GM21825 (cell line): ENCODE results near the gene RAD52.
A peak's percentile ranks its signal among the peaks of the same experiment; 100 is the strongest.
"Not testable (repeated sequence)": the region's sequence is repeated elsewhere in the genome, so short reads cannot be mapped to it uniquely, and the experiment has no call there.

Experiments used
- ATAC-seq: cut with Tn5 transposase; IDR thresholded peaks from one replicate; pipeline ENCODE4 v1.9.1; 2021; ENCODE audit warnings: mild to moderate bottlenecking, moderate library complexity; ENCODE audit not compliant: unreplicated experiment

RAD52 gene

DNA sequence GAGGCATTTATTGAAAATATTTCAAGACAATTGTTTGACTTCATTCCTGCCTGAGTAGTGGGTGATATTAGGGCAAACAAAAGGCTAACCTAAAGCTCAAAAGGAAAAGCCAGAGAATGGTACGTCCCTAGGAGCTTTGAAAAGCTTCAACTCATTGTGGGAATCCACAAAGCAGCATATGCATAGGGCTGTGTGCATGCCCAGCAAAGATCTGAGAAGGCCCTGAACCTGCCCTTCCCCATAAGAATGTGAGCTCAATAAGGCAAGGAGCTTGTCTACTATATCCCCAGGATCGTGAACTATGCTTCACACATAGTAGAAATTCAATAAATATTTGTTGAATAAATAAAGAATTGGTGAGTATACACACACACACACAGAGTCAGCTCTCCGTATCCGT is 19.1 kb upstream of the RAD52 start:
- ATAC-seq, result no peak

DNA sequence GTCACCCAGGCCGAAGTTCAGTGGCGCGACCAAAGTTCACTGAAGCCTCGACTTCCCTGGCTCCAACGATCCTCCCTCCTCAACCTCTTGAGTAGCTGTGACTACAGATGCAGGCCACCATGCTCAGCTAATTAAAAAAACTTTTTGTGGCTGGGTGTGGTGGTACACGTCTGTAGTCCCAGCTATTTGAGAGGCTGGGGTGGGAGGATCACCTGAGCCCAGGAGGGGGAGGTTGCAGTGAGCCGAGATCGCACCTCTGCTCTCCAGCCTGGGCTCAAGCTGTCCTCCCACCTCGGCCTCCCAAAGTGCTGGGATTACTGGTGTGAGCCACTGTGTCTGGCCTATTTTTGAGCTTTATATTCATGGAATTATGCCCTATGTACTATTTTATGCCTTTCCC is 18.1 kb upstream of the RAD52 start:
- ATAC-seq, result no peak

DNA sequence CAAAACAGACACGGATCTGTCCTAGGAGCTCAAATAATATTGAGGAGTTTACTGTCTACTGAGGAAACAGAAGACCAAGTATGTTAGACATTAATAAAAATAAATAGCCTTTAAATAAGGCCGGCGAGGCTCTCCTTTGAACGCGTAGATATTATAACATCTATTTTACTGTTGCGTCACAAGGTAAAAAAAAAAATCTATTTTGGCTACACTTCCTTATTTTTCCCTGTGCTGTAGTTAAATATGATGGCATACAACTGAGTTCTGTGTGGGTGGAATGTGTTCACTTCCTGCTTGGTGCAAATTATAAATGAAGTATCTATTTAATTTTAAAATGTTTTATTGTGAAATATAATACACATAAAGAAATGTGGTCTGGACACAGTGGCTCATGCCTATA is 17.2 kb upstream of the RAD52 start:
- ATAC-seq, result no peak

DNA sequence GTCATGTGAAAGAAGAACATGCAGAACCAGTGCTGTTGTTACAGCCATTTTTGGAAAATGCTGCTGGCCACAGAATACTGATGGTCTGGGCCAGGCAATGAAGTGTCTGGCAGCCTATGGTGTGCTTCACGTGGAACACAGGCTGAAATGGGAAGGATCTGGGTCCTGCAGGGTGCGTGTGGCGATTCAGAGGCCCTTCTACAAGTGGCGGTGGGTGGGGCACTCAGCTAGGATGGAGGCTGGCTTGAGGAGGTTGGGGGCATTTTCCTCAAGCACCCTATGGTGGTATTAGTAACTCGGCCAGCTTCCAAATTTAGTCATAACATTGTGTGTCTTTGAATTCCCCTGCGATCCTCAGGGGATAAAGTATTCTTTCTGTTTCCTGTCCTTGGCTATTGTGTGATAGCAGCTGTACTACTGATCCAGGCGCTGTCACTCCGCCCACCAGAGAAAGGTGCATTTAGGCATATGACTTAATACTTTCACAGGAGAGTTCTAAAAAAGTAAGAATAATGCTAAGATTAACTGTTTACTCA is 9.2 kb upstream of the RAD52 start:
- ATAC-seq, result peak; percentile 83

DNA sequence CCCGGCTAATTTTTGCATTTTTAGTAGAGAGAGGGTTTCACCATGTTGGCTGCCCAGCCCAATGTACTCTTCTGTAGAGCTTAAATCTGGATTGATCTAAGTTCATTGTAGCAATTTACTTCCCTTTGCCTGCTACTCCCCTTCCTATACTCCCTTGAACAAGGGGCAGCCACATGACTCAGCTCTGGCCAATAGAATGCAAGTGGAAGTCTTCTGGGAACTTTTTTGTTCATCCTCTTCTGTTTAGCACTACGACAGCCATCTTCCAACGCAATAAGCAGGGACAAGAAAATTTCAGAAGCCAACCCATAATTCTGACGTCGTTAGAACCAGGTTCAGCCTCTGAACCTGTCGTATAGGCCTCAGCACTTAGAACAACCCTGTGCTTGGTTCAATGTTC is 6.4 kb upstream of the RAD52 start:
- ATAC-seq, result no peak

DNA sequence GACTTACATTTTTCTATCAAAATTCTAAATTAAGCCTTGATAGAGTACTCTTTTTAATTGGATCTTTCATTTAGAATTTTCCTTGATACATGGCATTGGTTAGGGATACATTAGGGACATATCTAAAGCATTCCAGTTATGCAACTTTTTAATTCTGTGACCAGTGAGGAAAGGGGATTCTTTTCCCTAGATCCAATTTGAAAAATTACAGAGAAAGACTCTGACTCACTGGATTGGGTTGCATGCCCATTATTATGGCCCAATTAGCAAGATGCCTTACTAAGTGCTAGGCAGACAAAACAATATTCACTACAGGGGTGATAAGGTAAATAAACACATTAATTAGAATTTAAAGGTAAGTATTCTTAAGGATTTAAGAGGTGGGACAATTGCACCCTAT is 5.2 kb upstream of the RAD52 start:
- no peak for ATAC-seq

DNA sequence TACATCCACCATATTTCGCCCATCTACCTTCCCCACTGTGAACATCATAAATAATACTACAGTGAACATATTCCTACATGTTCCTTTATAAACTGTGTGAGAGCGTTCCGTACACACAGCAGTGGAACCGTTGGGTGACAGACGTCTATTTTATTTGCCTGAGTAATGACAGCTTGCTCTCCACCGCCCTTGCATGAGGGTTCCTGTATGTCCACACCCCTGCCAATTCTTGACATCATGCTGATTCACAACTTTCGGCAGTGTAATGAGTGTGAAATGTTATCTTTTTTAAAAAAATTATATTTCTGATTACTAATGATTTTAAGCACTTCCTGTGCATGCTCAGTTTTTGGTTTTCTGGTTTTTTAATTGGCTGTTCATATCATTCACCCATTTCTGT is 4.3 kb upstream of the RAD52 start:
- ATAC-seq, result no peak

DNA sequence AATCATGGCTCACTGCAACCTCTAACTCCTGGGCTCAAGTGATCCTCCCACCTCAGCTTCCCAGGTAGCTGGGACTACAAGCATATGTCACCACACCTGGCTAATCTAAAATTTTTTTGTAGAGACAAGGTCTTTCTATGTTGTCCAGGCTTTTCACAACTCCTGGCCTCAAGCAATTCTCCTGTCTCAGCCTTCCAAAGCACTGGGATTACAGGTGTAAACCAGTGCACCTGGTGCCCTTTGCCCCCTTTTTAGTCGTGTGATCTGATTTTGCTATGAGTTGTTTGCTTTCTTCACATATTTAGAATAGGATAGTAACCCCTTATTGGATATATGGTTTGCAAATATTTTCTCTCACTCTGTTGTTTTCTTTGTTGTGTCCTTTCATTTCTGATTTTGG is 1.7 kb upstream of the RAD52 start:
- no peak for ATAC-seq

DNA sequence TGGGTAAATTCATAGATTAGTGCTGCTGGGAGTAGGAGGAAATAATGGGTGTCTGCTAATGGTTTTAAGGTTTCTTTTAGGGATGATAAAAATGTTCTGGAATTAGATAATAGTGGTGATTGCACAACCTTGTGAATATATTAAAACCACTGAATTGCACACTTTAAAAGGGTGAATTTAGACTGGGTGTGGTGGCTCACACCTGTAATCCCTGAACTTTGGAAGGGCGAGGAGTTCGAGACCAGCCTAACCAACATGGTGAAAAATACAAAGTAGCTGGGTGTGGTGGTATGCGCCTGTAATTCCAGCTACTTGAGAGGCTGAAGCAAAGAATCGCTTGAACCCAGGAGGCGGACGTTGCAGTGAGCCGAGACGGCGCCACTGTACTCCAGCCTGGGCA is 1.3 kb downstream of the RAD52 start:
- ATAC-seq, result no peak

DNA sequence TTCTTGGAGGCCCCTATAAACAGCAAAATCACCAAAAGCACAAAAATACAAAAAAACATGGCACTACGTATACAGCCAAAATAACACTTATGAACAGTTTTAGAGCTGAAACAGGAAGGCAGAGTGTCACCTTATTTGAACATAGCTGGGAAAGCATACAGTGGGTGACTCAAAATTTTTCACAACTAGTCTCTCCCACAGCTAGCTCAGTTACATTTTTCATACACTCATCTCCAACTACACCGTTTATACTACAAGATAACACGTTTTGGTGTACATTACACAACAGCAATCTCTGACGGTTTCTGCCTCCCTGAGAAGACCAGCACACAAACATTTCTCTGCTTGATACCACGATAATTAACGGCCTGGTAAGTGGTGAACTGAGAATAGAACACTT is 2.9 kb downstream of the RAD52 start:
- ATAC-seq, result no peak

DNA sequence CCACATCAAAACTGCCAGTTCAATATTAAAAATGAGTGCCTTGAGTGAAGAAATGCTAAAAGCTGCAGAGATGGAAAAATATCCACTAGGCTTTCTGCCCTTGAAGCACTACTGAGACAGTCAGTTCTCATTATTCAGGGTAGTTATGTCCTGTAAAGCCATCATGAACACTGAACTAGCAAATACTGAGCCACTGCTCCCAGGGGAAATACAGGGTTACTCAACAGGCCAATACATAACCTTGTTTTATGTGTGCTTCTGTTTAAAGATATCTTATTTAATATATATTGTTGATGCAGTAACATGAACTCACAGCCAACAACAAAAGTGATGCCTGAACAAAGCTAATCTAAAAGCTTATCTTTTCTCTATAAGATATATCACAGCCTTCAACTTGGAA is 3.3 kb downstream of the RAD52 start:
- ATAC-seq, result no peak

DNA sequence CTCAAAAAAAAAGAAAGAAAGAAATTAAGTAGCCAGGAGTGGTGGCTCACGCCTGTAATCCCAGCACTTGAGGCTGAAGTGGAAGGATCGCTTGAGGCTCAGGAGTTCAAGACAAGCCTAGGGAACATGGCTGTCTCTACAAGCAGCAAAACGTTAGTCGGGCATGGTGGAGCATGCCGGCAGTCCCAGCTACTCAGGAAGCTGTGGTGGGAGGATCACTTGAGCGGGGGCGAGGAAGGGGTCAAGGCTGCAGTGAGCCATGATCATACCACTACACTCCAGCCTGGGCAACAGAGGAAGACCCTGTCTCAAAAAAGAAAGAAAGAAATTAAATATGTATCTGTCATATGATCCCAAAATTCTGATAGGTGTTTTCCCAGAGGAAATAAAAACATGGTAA is 5.3 kb downstream of the RAD52 start:
- ATAC-seq, result no peak

DNA sequence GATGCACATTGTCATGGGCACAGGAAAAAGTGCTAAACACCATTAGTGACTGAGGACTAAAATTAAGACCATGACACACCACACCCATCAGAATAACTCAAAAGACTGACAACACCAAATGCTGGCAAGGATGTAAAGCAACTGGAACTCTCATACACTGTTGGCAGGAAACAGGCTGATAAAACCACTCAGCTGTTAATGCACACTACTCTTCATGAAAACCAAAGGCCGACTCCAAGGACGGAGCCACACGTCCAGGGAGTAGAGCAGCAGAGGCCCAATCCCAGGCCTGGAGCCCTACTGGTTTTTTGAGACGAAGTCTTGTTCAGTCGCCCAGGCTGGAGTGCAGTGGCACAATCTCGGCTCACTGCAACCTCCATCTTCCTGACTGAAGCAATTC is 6.4 kb downstream of the RAD52 start:
- ATAC-seq, result no peak

DNA sequence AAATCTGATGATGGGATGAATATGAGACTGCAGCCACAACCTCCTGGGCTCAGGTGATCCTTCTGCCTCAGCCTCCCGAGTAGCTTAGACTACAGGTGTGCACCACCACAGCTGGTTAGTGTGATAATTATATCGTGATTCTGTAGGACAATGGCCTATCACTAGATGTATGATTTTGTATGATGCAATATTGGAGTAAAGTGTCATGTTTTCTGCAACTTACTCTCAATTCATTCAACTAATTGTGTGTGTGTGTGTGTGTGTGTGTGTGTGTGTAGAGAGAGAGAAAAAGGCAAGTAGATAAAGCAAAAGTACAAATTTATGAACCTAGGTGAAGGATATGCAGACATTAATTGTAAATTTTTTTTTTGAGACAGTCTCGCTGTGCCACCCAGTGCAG is 10.7 kb downstream of the RAD52 start:
- ATAC-seq, result no peak

DNA sequence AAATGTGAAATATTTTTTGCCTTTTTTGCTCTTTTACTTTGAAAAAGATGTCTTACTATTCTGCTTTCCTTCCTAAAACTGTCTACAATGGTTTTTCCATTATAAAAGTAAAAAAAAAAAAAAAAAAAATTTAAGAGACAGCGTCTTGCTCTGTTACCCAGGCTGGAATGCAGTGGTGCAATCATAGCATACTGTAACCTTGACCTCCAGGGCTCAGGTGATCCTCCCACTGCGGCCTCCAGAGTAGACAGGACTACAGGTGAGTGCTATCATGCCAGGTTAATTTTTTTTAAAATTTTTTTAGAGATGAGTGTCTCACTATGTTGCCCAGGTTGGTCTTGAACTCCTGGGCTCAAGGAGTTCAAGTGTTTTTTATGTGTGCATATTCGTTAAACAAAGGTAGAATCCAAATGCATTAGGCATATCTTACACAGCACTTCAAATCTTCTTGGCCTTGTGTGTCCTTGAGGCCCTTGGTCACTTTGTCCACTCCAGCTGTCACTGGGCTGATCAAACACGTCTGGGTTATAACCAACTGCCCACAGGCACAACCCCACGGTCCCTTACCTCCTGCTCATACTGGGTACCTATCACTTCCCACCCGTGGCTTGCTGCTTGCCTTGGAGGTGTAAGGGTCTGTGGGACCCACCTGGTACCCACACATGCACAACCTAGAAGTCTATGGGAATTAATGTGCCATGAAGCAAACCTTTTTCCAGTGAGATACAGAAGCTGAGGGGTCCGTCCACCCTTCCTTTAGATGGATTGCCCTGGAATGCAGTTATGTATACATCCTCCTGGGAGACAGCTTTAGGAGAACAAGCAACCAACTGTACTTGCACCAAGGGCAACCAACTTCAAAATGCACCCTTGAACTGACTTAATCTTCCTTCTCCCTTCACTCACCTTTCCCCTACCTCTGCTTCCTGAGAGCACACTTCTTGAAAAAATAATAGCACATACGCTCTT is 12.8 kb downstream of the RAD52 start:
- no peak for ATAC-seq

DNA sequence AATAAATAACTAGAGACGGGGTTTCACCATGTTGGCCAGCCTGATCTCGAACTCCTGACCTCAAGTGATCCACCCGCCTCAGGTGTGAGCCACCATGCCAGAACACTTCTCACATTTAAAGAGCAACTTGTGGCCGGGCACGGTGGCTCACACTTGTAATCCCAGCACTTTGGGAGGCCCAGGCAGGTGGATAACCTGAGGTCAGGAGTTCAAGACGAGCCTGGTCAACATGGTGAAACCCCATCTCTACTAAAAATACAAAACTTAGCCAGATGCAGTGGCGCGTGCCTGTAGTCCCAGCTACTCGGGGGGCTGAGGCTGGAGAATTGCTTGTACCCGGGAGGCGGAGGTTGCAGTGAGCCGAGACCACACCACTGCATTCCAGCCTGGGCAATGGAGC is 13.6 kb downstream of the RAD52 start:
- not testable (repeated sequence) for ATAC-seq

DNA sequence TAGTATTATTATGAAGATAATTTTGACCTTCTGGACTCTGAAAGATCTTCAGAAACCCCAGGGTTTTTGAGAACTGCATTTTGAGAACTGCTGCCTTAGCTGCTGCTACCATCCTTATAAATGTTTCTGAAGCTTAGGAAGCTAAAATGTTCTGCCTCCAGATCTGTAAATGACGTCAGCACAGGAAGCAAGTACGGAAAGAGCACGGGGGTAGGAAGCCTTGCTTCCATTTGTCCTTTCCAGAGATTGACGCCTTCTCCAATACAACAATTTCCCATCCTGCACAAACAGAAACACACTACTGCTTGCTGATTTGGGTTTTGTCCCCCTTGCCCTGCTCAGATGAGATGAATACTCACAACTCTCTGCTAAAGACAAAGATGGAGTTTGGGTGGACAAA is 17.9 kb downstream of the RAD52 start:
- ATAC-seq, result no peak

DNA sequence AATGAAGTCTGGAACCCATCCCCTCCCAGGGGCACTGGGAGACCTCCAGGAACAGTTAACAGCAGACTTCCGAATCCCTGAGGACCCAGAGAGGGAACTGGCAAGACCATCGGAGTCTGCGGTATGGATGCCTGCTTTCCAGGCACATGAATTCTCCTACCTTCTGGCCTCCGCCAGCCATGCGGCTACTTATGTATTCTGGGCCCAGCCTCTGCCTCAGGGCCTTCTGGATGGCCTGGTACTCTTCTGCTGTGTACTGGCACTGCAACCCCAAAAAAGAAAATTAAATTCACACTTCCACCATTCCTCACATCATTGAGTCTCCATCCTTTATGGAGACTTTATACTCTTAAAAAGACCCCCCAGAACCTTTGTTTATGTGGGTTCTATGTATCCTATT is 18.4 kb downstream of the RAD52 start:
- no peak for ATAC-seq

DNA sequence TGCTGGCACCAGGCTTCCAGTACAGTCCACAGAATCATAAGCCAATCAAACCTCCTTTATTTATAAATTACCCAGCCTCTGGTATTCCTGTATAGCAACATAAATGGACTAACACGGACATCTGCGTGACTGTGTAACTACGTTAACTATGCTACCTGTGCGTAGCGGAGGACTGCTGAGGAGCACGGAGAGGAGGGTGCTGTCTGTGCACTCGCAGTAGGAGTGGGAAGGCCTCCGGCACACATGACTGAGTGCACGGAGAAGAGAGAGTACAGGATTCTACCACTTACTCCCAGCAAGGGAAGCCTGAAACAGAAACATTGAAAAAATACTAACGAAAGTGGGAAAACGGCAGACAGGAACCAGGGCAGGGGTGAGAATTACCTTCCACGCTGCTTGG is 22.9 kb downstream of the RAD52 start:
- ATAC-seq, result no peak

DNA sequence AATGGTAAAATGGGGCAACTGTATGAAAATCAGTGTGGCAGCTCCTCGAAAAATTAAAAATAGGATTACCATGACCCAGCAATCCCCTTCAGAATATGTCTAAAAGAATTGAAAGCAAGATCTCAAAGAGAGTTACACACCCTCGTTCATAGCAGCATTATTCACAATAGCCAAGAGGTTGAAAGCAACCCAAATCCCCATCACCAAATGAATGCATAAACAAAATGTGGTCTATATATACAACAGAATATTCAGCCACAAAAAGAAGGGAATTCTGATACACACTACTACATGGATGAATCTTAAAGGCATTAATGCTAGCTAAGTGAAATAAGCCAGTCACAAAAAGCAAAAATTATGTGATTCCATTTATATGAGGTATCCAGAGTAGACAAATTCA is 27.2 kb downstream of the RAD52 start:
- ATAC-seq, result no peak

DNA sequence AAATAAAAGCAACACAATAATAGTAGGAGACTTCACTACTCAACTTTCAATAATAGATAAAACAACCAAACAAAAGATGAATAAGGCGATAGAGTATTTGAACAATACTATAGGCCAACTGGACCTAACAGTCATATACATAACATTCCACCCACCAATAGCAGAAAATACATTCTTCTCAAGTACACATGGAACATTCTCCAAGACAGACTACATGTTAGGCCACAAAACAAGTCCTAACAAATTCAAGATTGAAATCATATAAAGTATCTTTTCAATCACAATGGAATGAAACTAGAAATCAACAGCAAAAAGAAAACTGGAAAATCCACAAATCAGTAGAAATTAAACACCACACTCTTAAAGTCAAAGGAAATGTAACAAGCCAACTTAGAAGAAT is 28.8 kb downstream of the RAD52 start:
- no peak for ATAC-seq

DNA sequence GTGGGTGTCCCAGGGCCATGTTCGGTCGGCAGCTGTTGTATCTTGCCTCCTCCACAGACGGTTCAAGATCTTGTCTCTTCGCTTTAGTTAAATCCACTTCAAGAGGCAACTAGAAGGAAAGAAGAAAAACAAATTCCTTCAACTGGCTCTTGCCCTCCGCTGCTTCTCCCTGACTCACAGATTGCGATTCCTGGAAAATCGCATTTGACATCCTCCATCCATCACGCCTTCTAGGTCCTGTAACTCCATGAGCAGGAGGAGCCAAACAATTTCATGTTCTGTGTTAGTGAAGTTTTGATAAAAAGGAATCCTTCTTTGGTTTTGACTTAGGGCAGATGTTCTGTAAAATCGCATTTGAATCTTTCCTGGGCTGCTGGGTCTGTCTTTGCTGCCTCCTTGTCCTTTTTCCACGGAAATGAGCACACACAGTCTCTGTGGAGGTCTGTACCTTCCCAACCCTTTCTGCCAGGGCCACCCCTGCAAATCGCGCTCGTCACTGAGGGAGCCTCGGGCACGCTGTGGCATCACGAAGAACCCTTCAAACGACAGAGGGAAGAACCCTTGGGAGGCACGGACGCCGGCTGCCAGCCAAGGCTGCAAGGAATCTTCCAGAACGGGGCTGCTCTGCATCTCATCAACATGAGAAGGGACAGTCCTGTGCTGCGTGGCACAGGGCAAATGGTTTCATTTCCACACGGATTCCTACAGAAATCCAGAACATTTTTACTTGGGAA is 32.6 kb downstream of the RAD52 start:
- no peak for ATAC-seq
